ENCODE results near the gene SMAD3.

SMAD3 gene

DNA sequence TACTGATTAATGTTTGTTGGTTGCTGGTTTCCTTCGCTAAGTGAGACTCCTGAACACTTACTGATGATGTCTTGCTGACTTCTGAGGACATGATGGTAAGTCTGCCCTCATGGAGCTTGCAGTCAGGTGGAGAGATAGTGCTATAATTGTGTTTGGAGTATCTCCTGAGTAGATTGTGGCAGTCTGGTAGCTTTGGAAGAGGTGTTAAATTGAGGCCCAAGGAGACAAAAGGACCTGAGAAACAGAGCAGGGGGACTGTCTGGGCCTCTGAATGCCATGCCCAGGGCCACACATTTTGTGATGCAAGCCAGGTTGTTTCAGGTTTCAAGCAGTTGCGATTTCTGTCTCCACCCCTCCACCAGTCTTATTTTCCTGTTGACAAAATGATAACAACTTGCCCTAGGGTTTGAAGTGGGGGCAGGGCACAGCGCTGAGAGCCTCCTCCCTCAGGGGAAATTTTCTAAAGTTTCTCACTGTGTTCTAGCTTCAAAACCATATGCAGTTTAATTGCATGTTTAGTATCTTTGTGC lies 16.7 kb downstream of the SMAD3 start:
- no peak for DNase-seq

DNA sequence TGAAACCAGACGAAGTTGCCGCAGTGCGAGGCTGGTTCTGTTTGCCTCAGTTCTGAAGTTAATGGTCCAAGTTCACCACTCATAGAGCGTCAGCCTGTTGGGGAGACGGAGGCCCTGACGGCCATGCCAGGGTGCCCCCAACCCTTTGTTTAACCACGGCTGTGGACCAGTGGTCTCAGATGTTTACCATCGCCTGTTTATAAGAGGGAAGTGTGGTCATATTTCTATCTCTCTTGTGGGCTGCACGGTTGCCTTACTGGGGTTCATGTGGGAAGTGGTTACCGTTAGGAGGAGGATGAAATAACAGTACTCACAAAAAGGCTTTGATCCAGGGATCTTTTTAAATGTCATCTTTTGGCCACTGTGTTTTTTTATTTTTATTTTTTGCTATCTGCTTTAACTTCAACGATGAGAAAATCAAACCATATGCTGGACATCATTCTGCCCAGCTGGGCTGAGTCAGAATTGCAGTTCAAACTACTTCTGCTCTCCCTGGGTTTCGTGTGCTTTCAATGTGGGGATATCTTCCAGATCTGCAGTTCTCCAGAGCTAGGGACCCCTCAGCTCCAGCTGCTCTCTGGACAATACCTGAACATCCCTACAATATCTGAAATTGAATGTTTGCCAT lies 17.8 kb downstream of the SMAD3 start:
- no peak for DNase-seq

DNA sequence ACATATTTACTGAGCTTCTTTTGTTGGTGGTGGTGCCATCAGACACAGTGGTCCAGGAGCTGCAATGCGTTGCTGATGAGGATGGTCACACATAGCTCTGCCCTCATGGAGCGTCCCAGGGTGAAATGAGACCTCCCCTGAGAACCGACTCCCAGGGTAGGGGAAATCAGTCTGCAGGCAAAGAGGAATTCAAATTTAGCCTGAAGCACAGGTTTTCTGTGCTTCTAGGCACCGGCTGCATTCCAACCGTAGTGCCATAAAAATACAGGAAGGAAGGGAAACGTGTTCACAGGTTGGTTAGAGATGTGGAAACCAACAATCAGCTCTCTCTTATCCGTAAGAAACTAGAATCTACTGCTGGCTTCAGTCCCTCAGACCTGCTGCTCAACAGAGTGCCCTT lies 19.2 kb downstream of the SMAD3 start:
- no peak for DNase-seq

DNA sequence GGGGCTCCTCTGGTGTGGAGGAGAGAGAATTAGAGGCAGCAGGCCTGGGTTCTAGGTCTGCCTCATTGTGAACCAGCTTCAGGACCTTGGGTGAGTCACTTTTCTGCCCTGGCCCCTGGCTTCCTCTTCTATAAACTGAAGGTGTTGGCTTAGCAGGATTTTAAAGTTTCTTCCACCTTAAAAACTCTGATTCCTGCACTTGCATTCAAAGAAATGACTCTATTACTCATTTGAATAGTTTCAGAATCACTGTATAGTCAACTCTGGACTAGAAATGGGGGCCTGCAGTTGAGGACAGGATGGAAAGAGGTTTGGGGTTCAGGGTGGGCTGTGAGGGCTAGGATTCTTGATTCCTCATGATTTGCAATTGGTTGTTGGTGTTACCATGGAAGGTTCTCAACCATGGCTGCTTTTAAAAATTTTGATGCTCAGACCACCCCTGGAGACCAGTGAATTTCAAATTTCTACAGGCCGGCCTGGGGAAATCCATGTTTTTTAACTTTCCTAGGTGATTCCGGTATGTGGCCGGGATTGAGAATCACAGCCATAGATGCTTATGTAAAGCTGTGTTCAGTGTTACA lies 19.9 kb downstream of the SMAD3 start:
- DNase-seq: no peak

- no peak for DNase-seq
Measured at GRCh38 chr15:67085818-67086636, 20.6 kb downstream of the SMAD3 start.

DNA sequence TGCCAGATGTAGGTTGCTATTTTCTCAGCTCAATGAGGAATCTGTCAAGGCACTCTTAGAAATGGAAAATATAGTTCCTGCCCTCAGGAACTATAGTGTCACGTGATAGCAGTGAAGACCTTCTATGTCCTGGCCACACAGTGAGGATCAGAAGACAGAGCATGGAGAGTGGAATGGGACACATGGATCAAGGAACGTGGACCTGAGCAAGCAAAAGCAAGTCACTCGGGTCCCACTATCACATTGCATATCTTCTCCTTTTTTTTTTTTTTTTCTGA lies 21.2 kb downstream of the SMAD3 start:
- DNase-seq: no peak

DNA sequence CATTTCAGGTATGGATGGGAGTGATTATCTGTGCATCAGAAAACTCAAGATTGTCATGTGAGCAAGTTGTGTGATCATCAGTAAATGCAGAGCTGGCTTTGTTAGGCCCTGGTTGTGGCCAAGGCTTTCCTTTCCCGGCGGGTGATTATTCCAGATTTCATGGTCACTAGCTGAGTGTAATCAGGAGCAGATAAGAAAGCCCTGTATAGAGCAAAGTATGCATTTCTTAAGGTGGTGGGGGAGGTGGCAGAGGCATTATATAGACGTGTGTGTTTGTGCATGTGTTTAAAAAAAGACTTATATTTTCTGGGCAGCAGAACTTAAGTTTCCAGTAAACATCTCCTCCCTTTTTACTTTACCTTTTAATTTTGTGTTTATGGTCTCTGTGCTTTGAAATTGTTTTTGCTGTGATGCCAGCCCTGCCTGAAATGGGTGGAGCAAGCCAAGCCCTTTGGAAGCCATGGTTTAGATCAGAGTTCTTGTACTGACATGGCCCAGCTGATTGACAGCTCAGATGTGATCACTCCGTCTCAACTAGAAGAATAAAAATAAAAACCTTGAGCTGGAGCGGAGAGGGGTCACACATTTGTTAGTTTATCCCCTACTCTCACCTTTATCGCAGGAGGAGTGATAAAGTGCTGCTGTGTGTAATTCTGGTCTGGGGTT lies 22.2 kb downstream of the SMAD3 start:
- DNase-seq: no peak

- no peak for DNase-seq
Measured at GRCh38 chr15:67089217-67090193, 24.1 kb downstream of the SMAD3 start.

DNA sequence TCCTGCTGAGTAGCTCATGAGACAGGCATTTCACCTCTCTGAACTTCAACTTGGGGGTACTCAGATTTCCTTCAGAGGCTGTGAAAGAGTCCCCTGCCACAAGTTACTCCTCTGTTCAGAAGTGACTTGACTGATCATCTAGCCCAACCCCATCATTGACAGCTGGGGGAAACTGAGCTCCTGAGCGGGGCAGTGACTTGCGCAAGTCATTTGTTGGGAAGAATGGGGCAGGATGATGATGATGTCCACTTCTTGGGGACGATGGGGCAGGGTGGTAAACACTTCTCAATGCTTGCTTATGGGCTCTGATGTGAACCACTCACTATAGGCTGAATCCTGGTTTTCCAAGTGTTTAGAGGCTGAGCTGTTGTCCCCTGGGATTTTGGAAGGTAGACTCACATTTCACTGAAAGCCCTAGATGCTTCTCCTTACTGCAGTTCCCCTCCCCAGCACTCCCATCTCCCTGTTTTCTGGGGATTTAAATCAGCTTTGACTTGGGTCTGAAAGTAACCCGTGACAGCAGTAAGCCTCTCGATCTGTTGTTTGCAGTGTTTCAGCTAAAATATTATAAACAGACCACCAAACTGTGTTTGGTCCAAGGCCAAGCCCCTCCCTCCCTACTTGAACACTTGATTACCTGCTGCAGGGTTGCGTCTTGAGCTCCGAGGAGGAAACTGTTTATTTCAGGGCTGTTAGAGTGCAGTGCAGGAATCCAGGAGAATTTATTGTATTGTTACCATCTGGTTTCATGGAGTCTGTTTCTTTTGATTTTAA lies 25.1 kb downstream of the SMAD3 start:
- DNase-seq: no peak

DNA sequence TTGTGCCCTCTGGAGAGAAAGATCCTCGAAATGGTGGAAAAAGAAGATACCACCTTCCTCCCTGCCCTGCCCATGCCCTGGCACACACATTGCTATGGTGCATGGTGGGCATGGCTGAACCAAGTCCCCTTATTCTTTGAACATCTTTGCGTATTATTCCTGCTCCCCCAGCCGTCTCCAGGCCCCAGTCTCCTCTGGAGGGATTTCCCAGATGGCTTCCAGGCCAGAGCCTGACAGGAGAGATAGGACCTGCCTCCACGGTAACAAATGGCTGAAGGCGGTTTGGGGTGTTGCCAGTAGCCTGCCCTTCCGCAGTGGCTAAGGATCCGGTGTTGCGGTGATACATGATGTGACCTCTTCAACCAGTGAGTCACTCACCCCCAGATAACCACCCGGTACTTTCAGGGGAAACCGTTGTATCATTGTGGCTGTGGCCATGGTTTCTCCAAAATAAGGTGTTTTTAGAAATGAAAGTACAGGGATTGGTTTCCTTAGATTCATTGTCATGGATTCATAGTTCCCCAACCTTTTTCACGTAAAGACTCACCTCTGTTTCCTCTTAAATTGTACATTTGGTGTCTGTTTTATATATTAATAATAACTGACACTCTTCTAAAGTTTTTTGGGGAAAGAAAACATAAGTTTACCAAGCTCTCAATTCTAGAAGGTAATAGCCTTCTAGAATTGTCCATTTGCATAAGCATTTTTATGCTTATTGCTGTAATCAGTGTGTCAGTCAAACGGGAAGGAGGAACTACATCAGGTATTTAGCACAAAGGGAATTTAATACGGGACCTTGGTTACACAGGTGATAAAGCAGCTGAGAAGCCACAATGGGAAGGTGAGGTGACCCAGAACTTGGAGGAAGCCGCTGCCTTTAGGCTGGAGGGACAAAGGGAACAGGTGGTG lies 25.9 kb downstream of the SMAD3 start:
- DNase-seq: peak; percentile 77

GRCh38 chr15:67091980-67092677 lies 26.7 kb downstream of the SMAD3 start:
- no peak for DNase-seq

- no peak for DNase-seq
Measured at GRCh38 chr15:67092752-67093503, 27.5 kb downstream of the SMAD3 start.

DNA sequence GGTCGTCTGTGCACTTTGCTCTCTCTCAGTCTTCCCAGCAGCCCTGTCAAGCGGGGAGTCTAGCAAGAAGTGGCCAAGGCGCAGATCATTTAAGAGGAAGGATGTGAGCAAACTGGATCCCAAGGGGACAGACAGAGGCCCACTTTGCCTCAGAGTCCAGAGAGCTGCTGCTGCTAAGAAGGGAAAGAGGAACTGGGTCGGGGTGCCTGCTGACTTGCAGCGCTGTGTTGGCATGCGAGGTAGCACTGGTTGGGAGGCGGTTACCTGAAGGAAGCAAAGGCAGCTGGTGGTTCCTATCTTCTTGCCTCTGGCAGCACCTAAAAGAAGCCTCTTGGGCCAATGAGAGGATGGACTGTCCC lies 28.1 kb downstream of the SMAD3 start:
- DNase-seq: peak; percentile 68

- no peak for DNase-seq
Measured at GRCh38 chr15:67094001-67094826, 28.8 kb downstream of the SMAD3 start.

- no peak for DNase-seq
Measured at GRCh38 chr15:67095912-67096311, 30.5 kb downstream of the SMAD3 start.

DNA sequence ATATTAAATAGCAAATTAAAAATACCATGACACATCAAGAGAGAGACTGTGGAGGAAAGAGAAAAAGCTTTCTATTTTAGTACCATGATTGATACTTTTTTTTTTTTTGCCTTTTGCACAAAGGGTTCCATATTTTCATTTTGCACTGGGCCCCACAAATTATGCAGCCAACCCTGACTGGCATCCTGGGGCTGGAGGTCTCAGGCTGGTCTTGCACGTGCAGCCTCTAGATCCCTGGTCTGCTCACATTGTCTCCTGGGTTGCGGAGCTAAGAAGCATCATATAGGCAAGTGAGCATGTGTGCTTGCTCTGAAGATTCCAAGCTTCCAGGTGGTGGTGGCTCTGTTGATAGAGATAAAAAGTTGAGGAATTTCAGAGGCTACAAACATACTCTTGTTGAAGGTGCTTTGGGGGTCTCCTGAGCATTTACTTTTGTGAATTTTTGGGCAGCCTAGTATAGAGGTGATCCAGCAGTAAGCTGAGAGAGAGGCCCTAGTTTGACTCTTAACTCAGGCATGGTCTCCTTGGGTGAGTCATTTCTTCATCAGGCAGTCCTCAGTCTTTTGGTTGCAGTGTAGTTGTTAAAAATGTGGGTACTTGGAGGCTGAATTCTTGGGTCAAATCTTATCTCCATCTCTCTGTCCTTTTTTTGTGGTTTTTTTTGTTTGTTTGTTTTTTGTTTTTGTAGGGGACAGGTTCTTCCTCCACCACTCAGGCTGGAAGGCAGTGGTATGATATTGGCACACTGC lies 31.3 kb downstream of the SMAD3 start:
- no peak for DNase-seq

- DNase-seq: no peak
Measured at GRCh38 chr15:67097424-67097823, 32.0 kb downstream of the SMAD3 start.

Measured in femur (tissue), 1 donor.